GM19468 (cell line): ENCODE data around the gene GAS2.

ENCODE experiments used
- ATAC-seq: cut with Tn5 transposase; IDR thresholded peaks from one replicate; pipeline ENCODE4 v1.9.1; 2021; ENCODE audit warnings: mild to moderate bottlenecking, moderate library complexity, moderate number of reproducible peaks; ENCODE audit not compliant: unreplicated experiment; ENCODE audit errors: extremely low read depth

Gene GAS2

DNA sequence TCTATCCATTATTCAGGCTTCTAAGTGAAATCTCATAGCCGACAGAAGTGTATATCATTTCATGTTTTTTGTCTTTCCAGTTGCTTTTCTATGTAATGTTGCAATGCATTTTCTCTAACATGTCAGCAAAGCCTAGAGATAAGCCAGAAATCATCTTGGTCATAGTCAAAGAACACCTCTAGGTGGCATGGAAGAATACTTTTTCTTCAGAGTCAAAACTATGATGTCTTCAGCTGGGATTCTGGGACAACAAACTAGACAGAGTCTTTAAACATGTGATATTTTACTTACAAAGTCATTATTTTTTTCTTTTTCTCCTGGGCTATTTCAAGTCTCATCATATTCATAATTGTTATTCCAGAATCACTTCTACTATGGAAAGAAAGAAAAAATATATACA is 4.4 kb downstream of the GAS2 start:
- no peak for ATAC-seq

DNA sequence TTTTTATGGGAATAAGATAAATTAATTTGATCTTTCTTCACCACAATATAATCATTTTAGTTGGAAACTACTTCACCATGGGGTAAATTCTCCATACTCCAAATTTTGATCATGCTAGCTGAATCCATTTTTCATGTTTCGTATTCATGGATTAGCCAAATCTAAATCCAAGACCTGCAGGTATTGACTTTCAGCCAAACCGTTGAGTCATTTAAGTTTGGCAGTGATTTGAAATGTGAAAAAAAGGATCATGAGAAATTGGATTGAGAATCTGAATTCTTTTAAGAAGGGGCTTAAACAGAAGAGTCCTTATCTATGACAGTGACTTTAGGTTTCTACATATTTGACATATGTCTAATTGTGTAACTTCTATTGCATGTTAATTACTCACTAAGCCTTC is 5.3 kb downstream of the GAS2 start:
- ATAC-seq: no peak

DNA sequence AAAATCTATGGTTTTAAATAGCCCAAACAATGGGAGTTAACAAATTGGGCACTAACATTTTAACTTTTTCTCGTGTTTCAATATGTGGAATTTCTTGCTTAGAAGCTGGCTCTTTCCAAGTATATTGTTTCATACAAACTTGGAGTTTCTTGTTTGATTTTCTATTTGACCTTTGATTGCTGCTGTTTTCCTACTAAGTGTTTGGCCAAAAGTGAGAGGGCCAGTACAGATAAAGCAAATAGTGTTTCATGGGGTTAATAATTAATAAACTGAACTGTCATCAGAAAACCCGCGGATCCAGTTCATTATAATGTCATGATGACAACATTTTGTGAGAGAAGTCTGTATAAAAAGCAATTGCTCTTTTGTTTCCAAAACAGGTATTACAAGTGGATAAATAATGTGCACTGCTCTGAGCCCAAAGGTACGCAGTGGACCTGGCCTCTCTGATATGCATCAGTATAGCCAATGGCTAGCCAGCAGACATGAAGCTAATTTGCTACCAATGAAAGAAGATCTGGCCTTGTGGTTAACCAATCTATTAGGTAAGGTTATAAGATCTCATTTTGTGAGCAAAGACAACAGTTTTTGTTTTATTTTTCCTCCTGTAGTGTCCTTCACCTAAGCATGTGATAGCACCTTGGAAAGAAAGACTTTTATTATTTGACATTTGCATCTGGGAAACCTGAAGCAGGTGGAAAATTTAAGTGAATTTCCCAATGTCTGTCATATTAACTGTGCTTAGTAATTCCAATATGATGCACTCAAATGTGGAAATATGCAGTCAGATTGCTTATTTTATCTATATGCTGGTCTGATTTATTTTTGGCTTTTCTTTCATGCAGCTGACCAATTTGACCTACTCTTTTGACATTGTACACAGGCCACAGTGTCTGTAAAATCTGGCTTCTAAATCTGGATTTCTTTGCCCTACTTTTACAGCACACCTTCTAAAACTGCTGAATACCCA is 8.3 kb downstream of the GAS2 start:
- ATAC-seq: no peak

DNA sequence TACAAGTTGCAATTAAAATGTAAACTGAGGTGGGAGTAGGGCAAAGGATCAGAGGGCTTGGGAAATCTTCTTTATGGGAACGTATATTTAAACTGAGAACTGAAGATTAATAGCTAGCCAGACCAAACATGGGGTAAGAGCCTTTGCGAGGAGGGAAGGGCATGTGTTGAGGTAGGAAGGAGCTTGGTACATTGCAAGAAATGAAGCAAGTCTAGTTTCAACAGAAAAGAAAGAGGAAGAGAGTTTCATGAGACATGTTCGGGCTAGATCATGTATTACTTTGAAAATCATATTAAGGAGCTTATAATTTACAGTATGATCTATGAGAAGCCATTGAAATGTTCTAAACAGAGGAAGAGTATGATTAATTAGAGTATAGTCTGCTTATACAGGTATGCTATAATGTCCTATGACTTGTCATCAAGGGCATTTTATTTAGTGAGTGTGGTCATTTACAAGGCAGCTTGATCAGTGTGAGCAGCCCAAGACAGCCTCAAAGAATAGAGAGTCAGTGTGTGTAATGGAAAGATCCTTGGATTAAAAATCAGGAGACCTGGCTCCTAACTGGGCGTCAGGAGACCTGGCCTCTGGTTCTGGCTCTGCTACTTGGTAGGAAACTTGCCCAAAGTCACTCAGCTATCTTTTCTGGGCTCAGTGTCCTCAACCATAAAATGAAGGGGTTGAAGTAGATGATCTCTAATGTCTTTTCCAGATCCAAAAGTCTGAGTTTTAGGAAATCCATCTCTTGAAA is 10.9 kb downstream of the GAS2 start:
- no peak for ATAC-seq

DNA sequence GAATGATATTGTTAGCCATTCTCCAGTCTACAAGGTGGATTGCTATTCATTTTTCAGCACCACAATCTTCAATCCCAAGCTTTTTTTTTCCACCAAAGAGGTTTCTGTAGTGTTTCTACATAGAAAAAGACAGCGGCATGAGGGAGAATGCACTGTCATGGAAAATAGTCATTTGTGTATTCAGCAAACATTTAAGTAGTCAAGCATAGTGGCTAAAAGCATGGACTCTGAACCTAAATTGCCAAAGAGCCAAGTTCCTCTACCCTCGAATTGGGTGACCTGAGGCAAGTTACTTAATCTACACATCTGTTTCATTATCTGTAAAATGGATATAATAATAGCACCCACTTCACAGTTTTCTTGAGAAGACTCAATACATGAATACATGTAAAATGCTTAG is 14.2 kb downstream of the GAS2 start:
- no peak for ATAC-seq

DNA sequence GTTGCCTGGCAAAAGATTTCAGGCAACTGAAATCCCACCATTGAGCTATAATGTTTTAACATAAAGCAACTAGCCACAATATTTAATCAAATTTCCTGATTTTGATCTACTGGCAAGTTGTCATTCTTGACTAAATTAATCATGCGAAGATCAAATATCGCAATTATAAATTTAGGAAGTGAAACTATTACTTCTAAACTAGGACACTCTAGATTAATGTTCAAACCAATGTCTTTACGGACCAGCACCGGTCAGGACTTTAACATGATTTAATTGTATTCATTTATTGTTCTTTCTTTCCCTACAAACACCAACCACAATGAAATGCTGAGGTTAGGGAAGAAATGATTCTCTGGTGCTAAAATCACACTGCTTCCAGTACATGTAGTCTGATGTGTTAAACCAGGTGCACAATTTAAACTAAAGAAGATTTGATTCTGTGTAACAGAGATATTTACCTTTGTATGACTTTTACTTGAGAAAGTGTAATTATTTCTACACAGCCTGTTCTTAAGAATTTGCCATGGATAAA is 14.9 kb downstream of the GAS2 start:
- peak; percentile 58 for ATAC-seq

DNA sequence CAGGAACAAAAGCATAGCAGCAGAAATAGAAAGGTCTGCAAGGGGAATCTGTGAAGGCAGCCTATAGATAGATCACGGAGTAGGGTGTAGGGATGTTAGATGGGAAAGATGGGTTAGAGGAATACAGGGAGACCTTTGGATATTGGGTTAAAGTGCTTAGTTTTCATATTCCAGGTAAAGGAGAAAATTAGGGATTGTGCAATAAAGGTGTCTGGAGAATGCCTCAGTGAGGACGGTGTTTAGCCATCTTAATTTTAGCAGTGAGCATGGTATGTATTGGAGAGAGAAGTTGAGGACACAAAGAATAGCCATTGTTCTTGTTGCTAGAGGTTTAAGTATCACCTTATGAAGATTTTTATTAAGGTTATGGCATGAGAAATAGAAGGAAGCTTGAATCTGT is 17.7 kb downstream of the GAS2 start:
- no peak for ATAC-seq

DNA sequence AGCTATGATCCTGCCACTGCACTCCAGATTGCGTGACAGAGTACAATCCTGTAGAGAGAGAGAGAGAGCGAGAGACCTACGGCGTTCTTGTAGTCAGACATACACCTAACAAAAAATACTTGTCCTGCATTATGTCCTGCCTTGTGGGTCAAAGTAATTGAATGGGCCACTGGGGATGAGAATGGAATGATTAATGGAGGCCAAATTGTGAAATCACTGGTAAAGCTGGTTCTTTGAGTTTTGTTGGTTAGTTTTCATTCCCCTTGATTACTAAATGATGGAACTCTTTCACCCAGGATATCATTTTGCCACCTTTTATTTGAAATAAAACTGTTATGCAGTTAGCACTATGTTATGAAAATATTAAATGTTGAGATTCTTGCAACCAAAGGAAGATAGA is 18.7 kb downstream of the GAS2 start:
- no peak for ATAC-seq

DNA sequence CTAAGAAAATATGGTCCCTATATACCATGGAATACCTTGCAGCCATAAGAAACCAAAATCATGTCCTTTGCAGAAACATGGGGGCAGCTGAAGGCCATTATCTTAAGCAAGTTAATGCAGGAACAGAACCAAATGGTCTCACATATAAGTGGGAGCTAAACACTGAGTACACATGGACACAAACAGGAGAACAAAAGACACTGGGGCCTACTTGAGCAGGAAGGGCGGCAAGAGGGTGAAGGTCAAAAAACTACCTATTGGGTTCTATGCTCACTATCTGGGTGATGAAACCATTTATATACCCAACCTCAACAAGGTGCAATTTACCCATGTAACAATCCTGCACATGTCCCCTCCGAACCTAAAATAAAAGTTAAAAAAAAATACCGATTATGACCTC is 22.5 kb downstream of the GAS2 start:
- no peak for ATAC-seq

DNA sequence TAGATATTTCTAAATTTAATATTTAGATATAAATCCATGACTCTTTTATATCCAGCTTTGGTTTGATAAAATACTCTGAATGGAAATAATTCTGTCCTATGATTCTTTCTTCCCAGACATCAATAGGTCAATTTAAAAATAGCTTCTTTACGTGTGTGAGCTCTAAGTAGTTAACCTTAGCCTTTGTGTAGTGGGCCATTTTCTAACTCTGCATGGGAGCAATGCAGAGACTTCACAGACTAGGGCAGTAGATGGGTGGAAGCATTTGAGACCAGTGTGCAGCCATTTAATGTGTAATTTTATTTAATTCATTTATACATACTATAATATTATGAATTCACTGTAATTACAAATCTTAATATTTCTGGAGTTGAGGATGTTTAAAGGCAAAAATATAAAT is 23.8 kb downstream of the GAS2 start:
- ATAC-seq: no peak

DNA sequence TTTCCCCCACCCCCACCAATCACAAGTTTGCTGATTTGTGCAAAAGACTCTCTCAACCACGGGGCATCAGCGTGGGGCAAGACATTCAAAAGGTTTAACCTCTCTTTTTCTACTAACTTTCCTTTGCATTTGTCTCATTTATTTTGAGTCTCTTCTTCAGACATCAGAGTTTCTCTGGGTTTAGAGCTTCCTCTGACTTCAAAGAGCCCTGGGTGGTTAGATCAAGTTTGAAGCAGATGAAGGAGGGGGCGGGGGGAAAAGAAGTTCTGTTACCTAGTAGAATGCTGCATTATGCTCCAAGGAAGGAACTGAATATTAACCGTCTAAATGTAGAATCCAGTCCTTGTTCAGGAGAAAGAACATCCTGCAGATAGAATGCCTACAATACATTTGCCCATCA is 24.5 kb downstream of the GAS2 start:
- ATAC-seq: no peak

DNA sequence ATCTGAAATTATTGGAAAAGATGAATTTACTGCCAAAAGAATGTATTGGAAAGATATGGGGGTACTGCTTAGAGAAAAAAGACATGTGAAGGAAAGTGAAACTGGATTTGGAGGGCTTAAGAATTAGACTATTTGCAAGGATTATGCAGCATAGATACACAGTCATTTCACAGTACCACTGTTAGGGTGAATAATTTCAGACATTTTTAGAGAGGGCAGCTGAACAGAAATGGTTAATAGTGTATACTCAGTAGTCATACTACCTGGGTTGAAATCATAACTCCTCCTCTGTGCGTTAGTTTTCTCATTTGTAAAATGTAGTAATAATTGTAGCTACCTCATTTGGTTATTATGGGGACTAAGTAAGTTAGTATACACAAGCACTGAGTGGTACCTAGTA is 33.0 kb downstream of the GAS2 start:
- ATAC-seq: no peak

DNA sequence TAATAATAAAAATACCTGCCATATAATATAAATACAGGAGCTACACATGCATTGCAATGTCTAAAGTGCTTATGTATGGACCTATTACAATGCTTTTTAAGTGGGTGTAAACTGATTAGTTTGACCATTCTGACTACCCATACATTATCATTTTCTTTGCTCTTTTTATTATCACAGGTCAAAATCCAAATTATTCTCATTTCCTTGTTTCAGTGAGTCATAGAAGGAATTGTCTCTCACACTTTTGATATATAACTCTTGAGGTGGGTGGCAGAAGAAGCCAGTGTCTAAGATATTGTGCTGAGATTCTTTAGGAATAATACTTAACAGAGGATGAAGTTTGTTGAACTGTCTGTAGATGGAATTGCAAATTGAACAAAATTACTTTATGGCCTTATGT is 35.6 kb downstream of the GAS2 start:
- no peak for ATAC-seq

DNA sequence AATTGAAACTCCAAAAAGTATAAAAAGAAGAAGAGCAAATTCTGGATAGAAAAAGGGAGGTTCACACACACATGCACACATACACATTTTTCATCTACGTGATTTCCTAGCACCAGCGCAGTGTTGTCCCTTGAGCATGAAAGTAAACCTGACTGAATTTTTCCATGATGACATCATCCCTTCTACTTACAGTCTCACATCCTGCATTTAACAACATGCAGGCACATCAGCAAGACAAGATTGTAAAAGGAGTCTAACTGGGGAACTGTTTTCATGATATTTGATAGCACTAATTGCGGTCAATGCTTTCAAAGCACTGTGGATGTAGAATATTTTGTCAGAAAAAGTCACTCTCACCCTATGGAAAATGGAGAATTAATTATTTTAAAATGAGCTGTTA is 36.6 kb downstream of the GAS2 start:
- no peak for ATAC-seq

DNA sequence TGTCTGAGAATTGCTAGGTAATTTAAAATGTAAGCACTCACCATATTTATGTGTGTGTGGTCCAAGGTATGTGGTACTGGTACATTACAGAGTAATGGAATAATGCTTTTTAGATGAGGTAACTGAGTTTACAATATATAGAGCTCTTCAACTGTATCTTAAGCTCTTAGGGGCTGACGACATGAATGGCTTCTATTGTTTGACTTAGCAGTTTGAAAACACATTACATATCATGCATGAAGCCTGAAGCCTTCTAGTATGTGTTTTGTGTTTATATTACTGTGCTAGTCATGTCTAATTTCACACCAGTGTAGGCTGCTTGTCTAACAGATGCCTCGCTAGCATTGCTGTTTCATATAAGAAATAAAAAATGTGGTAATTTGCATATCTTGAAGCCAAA is 37.2 kb downstream of the GAS2 start:
- ATAC-seq: no peak

DNA sequence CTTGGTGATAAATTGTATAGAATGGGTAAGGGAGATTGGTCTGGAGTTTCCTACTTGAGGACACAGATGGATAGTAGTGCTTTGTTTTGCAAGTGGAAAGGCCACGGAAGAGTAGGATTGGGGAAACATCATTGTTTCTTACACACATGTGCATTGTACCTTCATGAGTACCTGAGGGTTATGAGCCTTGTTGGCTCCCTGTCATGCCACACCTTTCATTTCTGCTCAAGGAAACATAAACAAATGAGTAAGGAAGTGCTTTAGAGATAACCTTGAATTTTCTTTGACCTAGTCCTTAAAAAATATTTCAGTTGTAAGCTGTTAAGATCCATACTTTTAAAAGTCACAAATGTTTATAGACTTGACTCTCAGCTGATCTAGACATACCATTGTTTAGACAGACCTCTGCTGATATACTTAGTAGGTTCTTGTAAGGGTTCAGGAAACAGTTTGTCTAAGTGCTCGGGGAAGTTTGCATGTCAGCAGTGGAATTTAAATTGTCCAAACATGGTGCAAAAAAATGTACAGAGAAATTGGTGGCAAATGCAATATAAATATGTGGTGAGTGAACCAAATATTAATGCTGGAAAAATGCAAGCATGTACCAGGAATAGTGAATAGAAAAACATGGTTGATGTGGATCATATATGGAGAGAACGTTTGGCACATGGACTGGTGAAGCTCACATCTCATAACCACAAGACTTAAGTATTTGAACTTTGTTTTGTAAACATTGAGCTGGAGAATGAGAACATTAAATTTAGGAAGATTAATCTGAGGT is 40.9 kb downstream of the GAS2 start:
- ATAC-seq: no peak

DNA sequence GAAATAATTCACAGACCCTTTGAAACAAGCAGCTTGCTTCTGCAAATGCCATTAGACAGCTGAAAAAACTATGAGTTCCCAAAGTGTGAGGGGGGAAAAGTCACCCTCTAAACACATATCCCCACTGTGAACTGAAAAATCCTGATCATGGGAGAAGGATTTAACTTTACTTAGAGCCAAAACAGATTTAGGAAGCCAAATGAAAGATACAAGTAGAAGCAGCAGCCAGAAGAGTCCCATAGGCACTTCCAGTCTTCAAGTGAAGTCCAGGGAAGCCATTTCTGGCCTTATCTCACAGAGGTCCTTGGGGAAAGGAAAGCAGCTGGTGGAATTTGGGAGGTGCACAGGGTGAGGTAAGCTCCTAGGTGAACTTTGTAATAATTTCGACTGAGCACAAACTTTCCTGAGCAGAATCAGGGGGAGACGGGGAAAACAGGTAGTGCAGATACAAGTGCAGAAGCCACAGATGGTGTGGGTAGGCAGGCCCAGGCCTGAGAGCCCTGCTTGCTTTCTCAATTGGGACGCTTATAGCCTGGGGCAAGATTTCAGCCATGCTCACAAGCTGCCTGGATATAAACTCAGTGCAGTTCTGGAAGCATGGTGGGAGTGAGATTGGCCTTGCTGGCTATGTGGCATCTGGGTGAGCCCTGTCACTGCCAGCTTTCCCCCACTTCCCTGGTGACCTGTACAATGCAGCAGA is 44.8 kb downstream of the GAS2 start:
- ATAC-seq: no peak

DNA sequence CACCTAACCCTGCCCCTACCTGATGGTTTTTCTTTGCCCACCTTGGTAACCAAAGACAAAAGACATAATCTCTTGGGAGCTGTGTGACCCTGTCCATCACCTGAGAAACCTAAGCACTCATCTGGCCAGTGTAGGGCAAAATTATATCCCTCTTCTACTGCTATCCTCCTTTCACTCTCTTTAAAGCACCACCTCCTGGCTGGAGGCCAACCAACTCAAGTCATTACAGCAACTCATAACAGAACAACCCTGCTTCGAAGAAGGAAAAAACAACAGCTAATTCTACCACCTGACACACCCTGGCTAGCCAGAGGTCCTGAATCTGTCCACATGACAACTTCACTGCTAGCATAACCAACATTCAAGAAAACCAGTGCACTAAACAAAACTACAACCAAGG is 45.5 kb downstream of the GAS2 start:
- ATAC-seq: no peak

DNA sequence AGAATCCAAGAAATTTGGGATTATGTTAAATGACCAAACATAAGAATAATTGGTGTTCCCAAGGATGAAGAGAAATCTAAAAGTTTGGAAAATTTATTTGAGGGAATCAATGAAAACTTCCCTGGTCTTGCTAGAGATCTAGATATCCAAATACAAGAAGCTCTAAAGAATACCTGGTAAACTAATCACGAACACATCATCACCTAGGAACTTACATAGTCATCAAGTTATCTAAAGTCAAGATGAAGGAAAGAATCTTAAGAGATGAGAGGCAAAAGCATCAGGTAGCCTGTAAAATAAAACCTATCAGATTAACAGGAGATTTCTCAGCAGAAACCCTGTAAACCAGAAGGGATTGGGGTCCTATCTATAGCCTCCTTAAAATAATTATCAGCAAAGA is 46.9 kb downstream of the GAS2 start:
- no peak for ATAC-seq

DNA sequence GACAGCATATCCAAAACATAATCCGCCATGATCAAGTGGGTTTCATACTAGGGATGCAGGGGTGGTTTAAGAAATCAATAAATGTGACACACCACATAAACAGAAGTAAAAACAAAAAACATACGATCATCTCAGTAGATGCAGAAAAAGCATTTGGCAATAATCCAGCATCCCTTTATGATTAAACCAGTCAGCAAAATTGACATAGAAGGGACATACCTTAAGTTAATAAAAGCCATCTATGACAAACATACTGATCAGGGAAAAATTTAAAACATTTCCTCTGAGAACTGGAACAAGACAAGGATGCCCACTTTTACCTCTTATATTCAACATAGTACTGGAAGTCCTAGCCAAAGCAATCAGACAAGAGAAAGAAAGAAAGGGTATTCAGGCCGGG is 49.6 kb downstream of the GAS2 start:
- ATAC-seq: no peak
